Parathyroid adenoma (tissue), 2 donors: Measurements from ENCODE around the gene TYROBP.

ENCODE experiments used
- H2AFZ ChIP-seq: fragments of 300-600 bp; sonication (generic); one replicate; pipeline ENCODE4 v1.7.0; 2017; ENCODE audit warnings: antibody characterized with exemption, mild to moderate bottlenecking
- H3K27ac ChIP-seq: fragments of 300-600 bp; sonication (generic); one replicate; pipeline ENCODE4 v1.7.0; 2017
- H3K27me3 ChIP-seq: fragments of 300-600 bp; sonication (generic); one replicate; pipeline ENCODE4 v1.7.0; 2017; ENCODE audit warnings: low read length; ENCODE audit not compliant: control insufficient read depth, insufficient read depth
- H3K36me3 ChIP-seq: fragments of 300-600 bp; sonication (generic); one replicate; pipeline ENCODE4 v1.7.0; 2017; ENCODE audit warnings: low read length; ENCODE audit not compliant: control insufficient read depth, insufficient read depth
- H3K4me1 ChIP-seq: fragments of 300-600 bp; sonication (generic); one replicate; pipeline ENCODE4 v1.7.0; 2017; ENCODE audit warnings: control low read depth
- H3K4me2 ChIP-seq: fragments of 300-600 bp; sonication (generic); one replicate; pipeline ENCODE4 v1.7.0; 2017; ENCODE audit warnings: low read length
- H3K4me3 ChIP-seq: fragments of 300-600 bp; sonication (generic); one replicate; pipeline ENCODE4 v1.7.0; 2017; ENCODE audit warnings: low read depth, low read length
- H3K79me2 ChIP-seq: fragments of 300-600 bp; sonication (generic); one replicate; pipeline ENCODE4 v1.7.0; 2017; ENCODE audit warnings: control low read depth
- H3K9ac ChIP-seq: fragments of 300-600 bp; sonication (generic); one replicate; pipeline ENCODE4 v1.7.0; 2017; ENCODE audit warnings: mild to moderate bottlenecking
- H3K9me3 ChIP-seq: fragments of 300-600 bp; sonication (generic); one replicate; pipeline ENCODE4 v1.7.0; 2017; ENCODE audit warnings: low read length; ENCODE audit not compliant: control insufficient read depth
- CTCF ChIP-seq: fragments of 300-600 bp; sonication (generic); IDR thresholded peaks from one replicate; pipeline ENCODE4 v1.7.0; 2017; ENCODE audit warnings: antibody characterized with exemption, mild to moderate bottlenecking
- donor health status: primary hyperparathyroidism.

The TYROBP gene

GRCh38 chr19:35945121-35945790 is 37.2 kb upstream of the TYROBP start:
- Histone ChIP-seq H3K4me3 (no peak overlapping the region), H3K27ac (no peak overlapping the region), H3K79me2 (no peaks in the 10 kb centered on the region), H3K9ac (no peak overlapping the region), H3K36me3 (no peaks in the 10 kb centered on the region), H3K27me3 (no peaks in the 10 kb centered on the region), H2AFZ (no peak overlapping the region), H3K4me1 (peaks cover 7% of the 10 kb centered on the region), H3K9me3 (no peaks in the 10 kb centered on the region), H3K4me2 (no peak overlapping the region)
- TF ChIP-seq CTCF = no peak

GRCh38 chr19:35944556-35944955 is 36.5 kb upstream of the TYROBP start:
- Histone ChIP-seq H3K9ac (no peak overlapping the region), H2AFZ (no peak overlapping the region), H3K4me2 (no peak overlapping the region), H3K4me3 (no peak overlapping the region), H3K9me3 (no peaks in the 10 kb centered on the region), H3K36me3 (no peaks in the 10 kb centered on the region), H3K4me1 (peaks cover 3% of the 10 kb centered on the region), H3K27ac (no peak overlapping the region), H3K27me3 (no peaks in the 10 kb centered on the region), H3K79me2 (no peaks in the 10 kb centered on the region)
- TF ChIP-seq CTCF = no peak

DNA sequence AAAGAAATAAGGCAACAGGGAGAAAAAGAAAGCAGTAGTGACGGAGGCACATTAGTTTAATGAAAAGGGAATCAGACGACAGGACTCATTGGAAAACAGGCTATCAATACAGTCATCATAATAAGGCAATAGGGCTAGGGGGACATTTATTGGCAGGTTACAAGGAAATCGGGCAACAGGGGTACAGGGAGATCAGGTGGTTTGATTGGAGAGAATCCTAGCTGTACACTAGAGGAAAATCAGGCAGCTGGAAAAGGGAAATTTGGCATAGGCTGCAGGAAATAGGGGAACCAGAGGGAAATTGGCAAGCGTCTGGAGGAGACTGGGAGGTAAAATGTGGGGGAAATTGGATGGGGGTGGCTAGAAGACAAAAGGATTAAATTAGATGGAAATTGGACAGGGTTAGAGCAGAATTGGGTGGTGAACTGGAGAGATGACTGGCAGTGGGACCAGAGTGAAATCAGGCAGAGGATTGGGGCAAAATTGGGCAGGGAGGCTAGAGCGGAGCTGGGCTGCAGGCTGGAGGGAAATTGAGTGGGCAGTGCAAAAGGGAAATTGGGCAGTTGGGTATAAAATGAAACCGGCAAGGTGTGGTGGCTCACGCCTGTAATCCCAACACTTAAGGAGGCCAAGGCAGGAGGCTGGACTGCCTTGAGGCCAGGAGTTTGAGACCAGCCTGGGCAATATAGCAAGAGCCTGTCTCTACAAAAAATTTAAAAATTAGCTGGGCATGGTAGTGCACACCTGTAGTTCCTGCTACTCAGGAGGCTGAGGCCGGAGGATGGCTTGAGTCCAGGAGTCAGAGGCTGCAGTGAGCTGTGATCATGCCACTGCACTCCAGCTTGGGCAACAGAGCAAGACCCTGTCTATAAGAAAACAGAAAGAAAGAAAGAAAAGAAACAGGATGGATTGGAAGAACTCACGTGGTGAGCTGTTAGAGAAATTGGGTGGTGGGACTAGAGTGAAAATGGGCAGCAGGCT is 35.5 kb upstream of the TYROBP start:
- no peak overlapping the region for H2AFZ ChIP-seq

DNA sequence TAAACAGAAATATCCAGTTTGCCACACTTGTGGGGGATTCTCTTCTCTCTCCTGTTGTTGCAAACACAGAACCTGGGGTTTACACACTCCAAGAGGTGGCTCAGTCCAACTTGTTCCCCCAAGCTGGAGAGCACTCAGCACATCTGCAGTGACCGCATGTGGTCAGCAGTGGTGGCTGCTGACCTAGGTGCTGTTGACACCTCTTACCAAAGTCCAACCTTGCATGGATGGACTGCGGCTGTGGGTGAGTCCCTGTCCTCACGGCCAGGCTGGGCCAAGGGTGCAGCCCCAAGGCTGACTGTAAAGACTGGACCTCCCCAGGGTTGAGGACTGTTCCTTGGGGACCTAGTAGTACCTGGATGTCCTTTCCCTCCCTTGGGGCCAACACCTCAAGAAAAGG is 34.1 kb upstream of the TYROBP start:
- no peak overlapping the region for H3K9ac ChIP-seq
- H3K9me3 ChIP-seq = no peaks in the 10 kb centered on the region
- TF ChIP-seq CTCF = no peak
- no peaks in the 10 kb centered on the region for H3K36me3 ChIP-seq
- H3K27ac ChIP-seq = no peak overlapping the region
- no peaks in the 10 kb centered on the region for H3K79me2 ChIP-seq
- H3K4me2 ChIP-seq = no peak overlapping the region
- no peak overlapping the region for H2AFZ ChIP-seq
- peaks cover 4% of the 10 kb centered on the region for H3K4me1 ChIP-seq
- no peak overlapping the region for H3K4me3 ChIP-seq
- H3K27me3 ChIP-seq = no peaks in the 10 kb centered on the region

More for the DNA sequence above, 35.5 kb upstream of the TYROBP start:
- no peak for TF ChIP-seq CTCF
- Histone ChIP-seq H3K9me3 (no peaks in the 10 kb centered on the region), H3K9ac (no peak overlapping the region), H3K79me2 (no peaks in the 10 kb centered on the region), H3K4me1 (peaks cover 3% of the 10 kb centered on the region), H3K4me3 (no peak overlapping the region), H3K4me2 (no peak overlapping the region), H3K36me3 (no peaks in the 10 kb centered on the region), H3K27me3 (no peaks in the 10 kb centered on the region), H3K27ac (no peak overlapping the region)
